ENCODE data around the gene THADA. TPM values are rescaled to one million over a fixed set of nuclear protein-coding genes. Genes with fewer than 3 reads are reported as not detected.

THADA gene
- total RNA-seq, 2 experiments from 2014 or later, result 31.2 to 32.3 TPM

GRCh38 chr2:43323857-43324256, 272.0 kb downstream of the THADA start:
- DNase-seq (ENCODE audit: low spot score), result no peak

GRCh38 chr2:43321446-43321845, 274.4 kb downstream of the THADA start:
- Histone ChIP-seq H3K9me2 (ENCODE audit: insufficient read depth, low read length) (no peaks in the 10 kb centered on the region), H2AFZ (ENCODE audit: low read length) (no peak overlapping the region), H3K4me1 (ENCODE audit: insufficient read depth, low read length, poor library complexity, severe bottlenecking) (no peaks in the 10 kb centered on the region), H3K4me2 (ENCODE audit: low read length) (no peak overlapping the region), H3K79me2 (ENCODE audit: insufficient read depth, low read depth, low read length) (no peaks in the 10 kb centered on the region), H3K9me3 (ENCODE audit: low read length) (no peaks in the 10 kb centered on the region), H4K20me1 (ENCODE audit: insufficient read depth, low read length) (no peaks in the 10 kb centered on the region), H3K27ac (ENCODE audit: low read depth, low read length, poor library complexity, severe bottlenecking) (no peak overlapping the region), H3K36me3 (ENCODE audit: insufficient read depth, low read length) (peaks cover 10% of the 10 kb centered on the region; the same call in 1 of the 2 replicates), H3K4me3 (ENCODE audit: low read depth, low read length, poor library complexity, severe bottlenecking) (no peak overlapping the region)
- TF ChIP-seq EZH2phosphoT487 (IDR thresholded peaks at IDR 0.05; ENCODE audit: borderline replicate concordance, low read depth, low read length) (no peak), CTCF (conservative IDR thresholded peaks at IDR 0.05; ENCODE audit: low read length) (no peak)
- intact Hi-C loops (cut with micrococcal nuclease; ENCODE audit: unreplicated experiment), result no loop called here
- BruUV-seq (replicated peaks), result no TSS peak
- POLR2A ChIA-PET, result interaction anchor here (0.6 kb wide), 1 partner anchor 17 kb away, joined by 3 read pairs; no protein-coding TSS in a partner anchor
- DNase-seq (ENCODE audit: low spot score), result no peak
- CTCF ChIA-PET (ENCODE audit: unreplicated experiment), result no interaction called here

More at GRCh38 chr2:43323857-43324256, 272.0 kb downstream of the THADA start:
- Histone ChIP-seq H4K20me1 (ENCODE audit: insufficient read depth, low read length) (no peaks in the 10 kb centered on the region), H2AFZ (ENCODE audit: low read length) (no peak overlapping the region), H3K4me1 (ENCODE audit: insufficient read depth, low read length, poor library complexity, severe bottlenecking) (no peaks in the 10 kb centered on the region), H3K27ac (ENCODE audit: low read depth, low read length, poor library complexity, severe bottlenecking) (no peak overlapping the region), H3K9me2 (ENCODE audit: insufficient read depth, low read length) (no peaks in the 10 kb centered on the region), H3K9me3 (ENCODE audit: low read length) (no peaks in the 10 kb centered on the region), H3K4me2 (ENCODE audit: low read length) (no peak overlapping the region), H3K36me3 (ENCODE audit: insufficient read depth, low read length) (peaks cover 10% of the 10 kb centered on the region; the same call in 1 of the 2 replicates), H3K4me3 (ENCODE audit: low read depth, low read length, poor library complexity, severe bottlenecking) (no peak overlapping the region), H3K79me2 (ENCODE audit: insufficient read depth, low read depth, low read length) (no peaks in the 10 kb centered on the region)
- intact Hi-C loops (cut with micrococcal nuclease; ENCODE audit: unreplicated experiment), result no loop called here
- POLR2A ChIA-PET, result no interaction called here
- BruUV-seq (replicated peaks), result no TSS peak
- TF ChIP-seq EZH2phosphoT487 (IDR thresholded peaks at IDR 0.05; ENCODE audit: borderline replicate concordance, low read depth, low read length), result no peak
- CTCF ChIA-PET (ENCODE audit: unreplicated experiment), result no interaction called here

GRCh38 chr2:43319541-43319940, 276.3 kb downstream of the THADA start:
- TF ChIP-seq EZH2phosphoT487 (IDR thresholded peaks at IDR 0.05; ENCODE audit: borderline replicate concordance, low read depth, low read length) (no peak), CTCF (conservative IDR thresholded peaks at IDR 0.05; ENCODE audit: low read length) (no peak)
- H3K9me3 ChIP-seq (ENCODE audit: low read length), result no peaks in the 10 kb centered on the region
- no peak overlapping the region for H3K27ac ChIP-seq (ENCODE audit: low read depth, low read length, poor library complexity, severe bottlenecking)
- no peaks in the 10 kb centered on the region for H3K4me1 ChIP-seq (ENCODE audit: insufficient read depth, low read length, poor library complexity, severe bottlenecking)
- no peaks in the 10 kb centered on the region for H3K79me2 ChIP-seq (ENCODE audit: insufficient read depth, low read depth, low read length)
- peaks cover 10% of the 10 kb centered on the region; the same call in 1 of the 2 replicates for H3K36me3 ChIP-seq (ENCODE audit: insufficient read depth, low read length)
- ChIA-PET POLR2A (interaction anchor here (0.6 to 1.0 kb wide), 3 partner anchors 8 to 173 kb away, joined by 3 to 4 read pairs (median 4); no protein-coding TSS in a partner anchor), CTCF (ENCODE audit: unreplicated experiment) (interaction anchor here (1.0 kb wide), 1 partner anchor 9 kb away, joined by 4 read pairs; no protein-coding TSS in a partner anchor)
- no peak for DNase-seq (ENCODE audit: low spot score)
- H3K4me2 ChIP-seq (ENCODE audit: low read length), result no peak overlapping the region
- BruUV-seq (replicated peaks), result no TSS peak
- no peak overlapping the region for H3K4me3 ChIP-seq (ENCODE audit: low read depth, low read length, poor library complexity, severe bottlenecking)
- H4K20me1 ChIP-seq (ENCODE audit: insufficient read depth, low read length), result no peaks in the 10 kb centered on the region
- no peak overlapping the region for H2AFZ ChIP-seq (ENCODE audit: low read length)
- no peaks in the 10 kb centered on the region for H3K9me2 ChIP-seq (ENCODE audit: insufficient read depth, low read length)
- intact Hi-C loops (cut with micrococcal nuclease; ENCODE audit: unreplicated experiment), result no loop called here

Data from OCI-LY7 (cell line).